Left forelimb (tissue), 1 donor: ENCODE measurements around the gene PARD3.

Source experiments
- DNase-seq: peaks from one replicate; pipeline ENCODE4 v3.0.0-alpha.2; 2018; ENCODE audit warnings: low spot score

Gene PARD3

GRCh38 chr10:34154383-34154900 lies 660.7 kb downstream of the PARD3 start:
- DNase-seq = no peak

GRCh38 chr10:34153663-34154382 lies 661.3 kb downstream of the PARD3 start:
- DNase-seq = no peak

- DNase-seq = no peak
Measured at GRCh38 chr10:34152434-34152833, 662.7 kb downstream of the PARD3 start.

GRCh38 chr10:34151931-34152330 lies 663.2 kb downstream of the PARD3 start:
- DNase-seq = no peak

- no peak for DNase-seq
Measured at GRCh38 chr10:34151481-34151880, 663.6 kb downstream of the PARD3 start.

- no peak for DNase-seq
Measured at GRCh38 chr10:34150103-34150502, 665.0 kb downstream of the PARD3 start.

GRCh38 chr10:34148305-34148657 lies 666.8 kb downstream of the PARD3 start:
- no peak for DNase-seq

- DNase-seq = no peak
Measured at GRCh38 chr10:34147641-34148304, 667.3 kb downstream of the PARD3 start.

- DNase-seq = no peak
Measured at GRCh38 chr10:34145715-34146114, 669.4 kb downstream of the PARD3 start.

GRCh38 chr10:34143466-34143865 lies 671.6 kb downstream of the PARD3 start:
- DNase-seq = no peak

- no peak for DNase-seq
Measured at GRCh38 chr10:34141032-34141680, 673.9 kb downstream of the PARD3 start.

GRCh38 chr10:34139559-34139958 lies 675.5 kb downstream of the PARD3 start:
- no peak for DNase-seq

- DNase-seq = no peak
Measured at GRCh38 chr10:34137955-34138354, 677.1 kb downstream of the PARD3 start.

GRCh38 chr10:34137201-34137600 lies 677.9 kb downstream of the PARD3 start:
- no peak for DNase-seq

- DNase-seq = no peak
Measured at GRCh38 chr10:34135515-34135914, 679.6 kb downstream of the PARD3 start.

GRCh38 chr10:34134602-34135001 lies 680.5 kb downstream of the PARD3 start:
- no peak for DNase-seq

- no peak for DNase-seq
Measured at GRCh38 chr10:34133406-34133805, 681.7 kb downstream of the PARD3 start.

- DNase-seq = no peak
Measured at GRCh38 chr10:34131152-34131551, 683.9 kb downstream of the PARD3 start.

- DNase-seq = no peak
Measured at GRCh38 chr10:34127676-34128075, 687.4 kb downstream of the PARD3 start.

GRCh38 chr10:34126371-34127151 lies 688.5 kb downstream of the PARD3 start:
- no peak for DNase-seq

GRCh38 chr10:34125702-34126101 lies 689.4 kb downstream of the PARD3 start:
- DNase-seq = no peak

GRCh38 chr10:34124522-34125035 lies 690.5 kb downstream of the PARD3 start:
- DNase-seq = no peak
